Endodermal cell (in vitro differentiated cells): ENCODE results near the gene FBXO38. TPM values are rescaled to one million over a fixed set of nuclear protein-coding genes. Genes with fewer than 3 reads are reported as not detected.
"Not testable (repeated sequence)": the region's sequence is repeated elsewhere in the genome, so short reads cannot be mapped to it uniquely, and the experiment has no call there.

ENCODE experiments used
- DNase-seq: peaks from one replicate; pipeline ENCODE4 v3.0.0-alpha.2; 2017
- H3K27ac ChIP-seq: 2 replicates; pipeline ENCODE4 v1.5.1; 2013; ENCODE audit warnings: mild to moderate bottlenecking, low read depth, low read length, moderate library complexity
- H3K27me3 ChIP-seq: 2 replicates; pipeline ENCODE4 v1.6.1; 2013; ENCODE audit warnings: mild to moderate bottlenecking, low read length, moderate library complexity; ENCODE audit not compliant: insufficient read depth, control insufficient read depth, poor library complexity, severe bottlenecking
- H3K36me3 ChIP-seq: 2 replicates; pipeline ENCODE4 v1.7.0; 2013; ENCODE audit warnings: mild to moderate bottlenecking, low read length, moderate library complexity; ENCODE audit not compliant: control insufficient read depth, insufficient read depth
- H3K4me1 ChIP-seq: one replicate; pipeline ENCODE4 v1.7.0; 2013; ENCODE audit warnings: low read length; ENCODE audit not compliant: control insufficient read depth, insufficient read depth
- H3K4me3 ChIP-seq: 2 replicates; pipeline ENCODE4 v1.5.1; 2013; ENCODE audit warnings: mild to moderate bottlenecking, low read length, moderate library complexity
- H3K9ac ChIP-seq: 2 replicates; pipeline ENCODE4 v1.6.1; 2013; ENCODE audit warnings: mild to moderate bottlenecking, low read length, moderate library complexity; ENCODE audit not compliant: poor library complexity, severe bottlenecking; ENCODE audit errors: extremely low read depth
- H3K9me3 ChIP-seq: 2 replicates; pipeline ENCODE4 v1.6.1; 2013; ENCODE audit warnings: mild to moderate bottlenecking, low read length, moderate library complexity; ENCODE audit not compliant: control insufficient read depth
- H3K27ac Mint-ChIP-seq: 2 replicates; pipeline ENCODE4 v1.8.0; 2020; ENCODE audit warnings: mixed read lengths
- H3K27me3 Mint-ChIP-seq: 2 replicates; pipeline ENCODE4 v1.8.0; 2021; ENCODE audit warnings: mild to moderate bottlenecking, mixed read lengths; ENCODE audit not compliant: insufficient read depth
- H3K36me3 Mint-ChIP-seq: 2 replicates; pipeline ENCODE4 v1.8.0; 2020; ENCODE audit warnings: low read depth, mixed read lengths
- H3K4me1 Mint-ChIP-seq: 2 replicates; pipeline ENCODE4 v1.8.0; 2020; ENCODE audit warnings: mixed read lengths
- H3K4me3 Mint-ChIP-seq: 2 replicates; pipeline ENCODE4 v1.8.0; 2020; ENCODE audit warnings: mild to moderate bottlenecking, moderate library complexity, mixed read lengths
- H3K9me3 Mint-ChIP-seq: 2 replicates; pipeline ENCODE4 v1.8.0; 2020; ENCODE audit warnings: mild to moderate bottlenecking, mixed read lengths
- WGBS, 2 experiments: methylation state at CpG; one replicate each; pipeline versions ENCODE4 v1.1.5 to v1.1.7; 2013; ENCODE audit warnings: missing lambda C conversion rate in 2 of 2, mixed read lengths in 1 of 2; ENCODE audit not compliant: insufficient coverage in 1 of 2, insufficient read length in 1 of 2; 5-methylcytosine and 5-hydroxymethylcytosine counted together
- total RNA-seq, 2 donors: library from RNA; stranded (reverse); fragmentation: NEBNext Ultra II Directional in 1 of 2; extraction: Animal tissue kit (Norgen Biotek cat#: 25700) in 1 of 2; gene quantifications; 2 replicates in 1 of 2; 3 replicates in 1 of 2; pipeline ENCODE4 v1.2.1, GENCODE V29; 2021
- TF ChIP-seq, protein P1 (sequence below): fragments of 200-600 bp; sonication (generic); conservative IDR thresholded peaks from 2 replicates; pipeline ENCODE4 v1.5.0; 2021; ENCODE audit warnings: antibody characterized with exemption, mild to moderate bottlenecking

The FBXO38 gene
- total RNA-seq, 2 donors from 2014 or later = 45.4 to 49.7 TPM

GRCh38 chr5:148466236-148466580, 82.5 kb downstream of the FBXO38 start:
- no peak overlapping the region for H3K4me3 ChIP-seq
- WGBS, 2 experiments = 89 to 90% methylated on average over 3 to 4 of the region's 4 CpGs
- H3K27ac Mint-ChIP-seq = no peak overlapping the region

GRCh38 chr5:148467958-148468357, 84.2 kb downstream of the FBXO38 start:
- TF ChIP-seq, protein P1, sequence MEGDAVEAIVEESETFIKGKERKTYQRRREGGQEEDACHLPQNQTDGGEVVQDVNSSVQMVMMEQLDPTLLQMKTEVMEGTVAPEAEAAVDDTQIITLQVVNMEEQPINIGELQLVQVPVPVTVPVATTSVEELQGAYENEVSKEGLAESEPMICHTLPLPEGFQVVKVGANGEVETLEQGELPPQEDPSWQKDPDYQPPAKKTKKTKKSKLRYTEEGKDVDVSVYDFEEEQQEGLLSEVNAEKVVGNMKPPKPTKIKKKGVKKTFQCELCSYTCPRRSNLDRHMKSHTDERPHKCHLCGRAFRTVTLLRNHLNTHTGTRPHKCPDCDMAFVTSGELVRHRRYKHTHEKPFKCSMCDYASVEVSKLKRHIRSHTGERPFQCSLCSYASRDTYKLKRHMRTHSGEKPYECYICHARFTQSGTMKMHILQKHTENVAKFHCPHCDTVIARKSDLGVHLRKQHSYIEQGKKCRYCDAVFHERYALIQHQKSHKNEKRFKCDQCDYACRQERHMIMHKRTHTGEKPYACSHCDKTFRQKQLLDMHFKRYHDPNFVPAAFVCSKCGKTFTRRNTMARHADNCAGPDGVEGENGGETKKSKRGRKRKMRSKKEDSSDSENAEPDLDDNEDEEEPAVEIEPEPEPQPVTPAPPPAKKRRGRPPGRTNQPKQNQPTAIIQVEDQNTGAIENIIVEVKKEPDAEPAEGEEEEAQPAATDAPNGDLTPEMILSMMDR = no peak
- Mint-ChIP-seq H3K27me3 (no peaks in the 10 kb centered on the region), H3K4me1 (no peaks in the 10 kb centered on the region), H3K27ac (no peak overlapping the region), H3K4me3 (no peak overlapping the region), H3K9me3 (no peaks in the 10 kb centered on the region), H3K36me3 (no peaks in the 10 kb centered on the region)
- Histone ChIP-seq H3K27me3 (no peaks in the 10 kb centered on the region), H3K9ac (no peak overlapping the region), H3K4me3 (no peak overlapping the region), H3K27ac (no peak overlapping the region), H3K4me1 (no peaks in the 10 kb centered on the region), H3K9me3 (no peaks in the 10 kb centered on the region), H3K36me3 (no peaks in the 10 kb centered on the region)
- no peak for DNase-seq
- WGBS, 2 experiments = 97% methylated on average over 1 of the region's 1 CpG; no CpG with 5 or more reads in 1 of the 2 experiments

More at GRCh38 chr5:148466236-148466580, 82.5 kb downstream of the FBXO38 start:
- no peaks in the 10 kb centered on the region for H3K9me3 ChIP-seq
- TF ChIP-seq, protein P1 = no peak
- H3K27me3 Mint-ChIP-seq = no peaks in the 10 kb centered on the region
- no peaks in the 10 kb centered on the region for H3K4me1 ChIP-seq
- no peak overlapping the region for H3K4me3 Mint-ChIP-seq
- H3K36me3 Mint-ChIP-seq = no peaks in the 10 kb centered on the region
- H3K9ac ChIP-seq = no peak overlapping the region
- no peaks in the 10 kb centered on the region for H3K27me3 ChIP-seq
- DNase-seq = no peak
- no peaks in the 10 kb centered on the region for H3K36me3 ChIP-seq
- no peaks in the 10 kb centered on the region for H3K4me1 Mint-ChIP-seq
- no peaks in the 10 kb centered on the region for H3K9me3 Mint-ChIP-seq
- H3K27ac ChIP-seq = no peak overlapping the region

DNA sequence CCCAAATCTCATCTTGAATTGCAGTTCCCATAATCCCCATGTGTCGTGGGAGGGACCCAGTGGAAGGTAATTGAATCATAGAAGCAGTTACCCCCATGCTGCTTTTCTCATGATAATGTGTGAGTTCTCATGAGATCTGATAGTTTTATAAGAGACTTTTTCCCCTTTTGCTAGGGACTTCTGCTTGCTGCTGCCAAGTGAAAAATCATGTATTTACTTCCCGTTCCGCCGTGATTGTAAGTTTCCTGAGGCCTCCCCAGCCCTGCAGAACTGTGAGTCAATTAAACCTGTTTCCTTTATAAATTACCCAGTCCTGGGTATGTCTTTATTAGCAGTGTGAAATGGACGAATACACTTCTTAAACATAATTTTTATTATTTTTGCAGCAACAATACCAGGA, 85.0 kb downstream of the FBXO38 start:
- not testable (repeated sequence) for H3K27me3 ChIP-seq, H3K4me1 ChIP-seq, H3K27ac Mint-ChIP-seq, H3K4me3 Mint-ChIP-seq, H3K4me3 ChIP-seq, H3K9me3 ChIP-seq, H3K9ac ChIP-seq, H3K27ac ChIP-seq, DNase-seq, H3K9me3 Mint-ChIP-seq, H3K36me3 Mint-ChIP-seq, H3K36me3 ChIP-seq, H3K4me1 Mint-ChIP-seq, H3K27me3 Mint-ChIP-seq
- 79 to 95% methylated on average over 2 to 5 of the region's 5 CpGs for WGBS, 2 experiments

GRCh38 chr5:148469501-148469935, 85.8 kb downstream of the FBXO38 start:
- 87 to 100% methylated on average over 1 to 4 of the region's 4 CpGs for WGBS, 2 experiments
- no peaks in the 10 kb centered on the region for H3K4me1 Mint-ChIP-seq

More at GRCh38 chr5:148469501-148469935, 85.8 kb downstream of the FBXO38 start:
- Mint-ChIP-seq H3K9me3 (no peaks in the 10 kb centered on the region), H3K4me3 (no peak overlapping the region), H3K27me3 (no peaks in the 10 kb centered on the region), H3K27ac (no peak overlapping the region), H3K36me3 (no peaks in the 10 kb centered on the region)
- TF ChIP-seq, protein P1 = no peak
- H3K9me3 ChIP-seq = no peaks in the 10 kb centered on the region
- DNase-seq = no peak
- no peak overlapping the region for H3K9ac ChIP-seq
- no peak overlapping the region for H3K27ac ChIP-seq
- H3K4me3 ChIP-seq = no peak overlapping the region
- no peaks in the 10 kb centered on the region for H3K27me3 ChIP-seq
- no peaks in the 10 kb centered on the region for H3K36me3 ChIP-seq
- no peaks in the 10 kb centered on the region for H3K4me1 ChIP-seq
